Panc1 (cell line): ENCODE results near the gene TENM3. TPM values are rescaled to one million over a fixed set of nuclear protein-coding genes. Genes with fewer than 3 reads are reported as not detected.

ENCODE experiments used
- ATAC-seq: fragments of 200-7000 bp; cut with Tn5 transposase; 2 replicates; pipeline ENCODE4 v1.9.1; 2020; ENCODE audit warnings: mild to moderate bottlenecking, moderate library complexity
- BruUV-seq: library from RNA; stranded (reverse); fragments of 400-500 nt; replicated peaks from 2 replicates; lab custom pipeline; 2021; lab: Mats Ljungman, UMichigan
- CTCF ChIA-PET: fragments of 300-600 bp; sonication (Branson Sonifier 250); formaldehyde crosslinking; loops from one replicate; lab custom pipeline; 2022; ENCODE audit warnings: antibody characterized with exemption; lab: Charles Lee
- POLR2A ChIA-PET: fragments of 300-600 bp; sonication (Branson Sonifier 250); formaldehyde crosslinking; loops from one replicate; lab custom pipeline; 2022; ENCODE audit warnings: antibody characterized with exemption; lab: Charles Lee
- DNase-seq: peaks from one replicate; pipeline ENCODE4 v3.0.0-alpha.2; 2010; ENCODE audit warnings: low read depth, low spot score
- H3K27ac ChIP-seq: 2 replicates; pipeline ENCODE4 v1.5.1; 2011; ENCODE audit warnings: mild to moderate bottlenecking, low read length, inconsistent platforms
- H3K27me3 ChIP-seq: fragments of 200-500 bp; sonication (Bioruptor generic); 2 replicates; pipeline ENCODE4 v1.6.0; 2014; ENCODE audit warnings: low read length, inconsistent platforms; ENCODE audit not compliant: control insufficient read depth, insufficient read depth
- H3K36me3 ChIP-seq: fragments of 200-500 bp; sonication (Bioruptor generic); 2 replicates; pipeline ENCODE4 v1.5.1; 2014; ENCODE audit warnings: inconsistent platforms, mild to moderate bottlenecking, low read length, moderate library complexity; ENCODE audit not compliant: control insufficient read depth, insufficient read depth
- H3K4me1 ChIP-seq: 2 replicates; pipeline ENCODE4 v1.5.1; 2011; ENCODE audit warnings: inconsistent platforms, mild to moderate bottlenecking, low read length, moderate library complexity; ENCODE audit not compliant: control insufficient read depth, insufficient read depth
- H3K4me3 ChIP-seq, 2 experiments: 2 replicates each; pipeline ENCODE4 v1.5.1; 2011 to 2012; ENCODE audit warnings: low read depth in 2 of 2, low read length in 2 of 2, mild to moderate bottlenecking in 2 of 2, inconsistent platforms in 1 of 2, moderate library complexity in 1 of 2
- H3K9me3 ChIP-seq: fragments of 200-500 bp; sonication (Bioruptor generic); 2 replicates; pipeline ENCODE4 v1.5.1; 2014; ENCODE audit warnings: low read depth, mild to moderate bottlenecking, inconsistent platforms, low read length, moderate library complexity; ENCODE audit not compliant: control insufficient read depth, insufficient read depth
- POLR2AphosphoS5 ChIP-seq: IDR thresholded peaks from 2 replicates; pipeline ENCODE4 v1.6.1; 2012; ENCODE audit warnings: mild to moderate bottlenecking, low read depth, low read length, moderate library complexity
- SIN3A ChIP-seq: IDR thresholded peaks from 2 replicates; pipeline ENCODE4 v1.6.1; 2012; ENCODE audit warnings: low read depth, mild to moderate bottlenecking, low read length, moderate library complexity, borderline replicate concordance; ENCODE audit not compliant: insufficient read depth
- TCF7L2 ChIP-seq: IDR thresholded peaks from 2 replicates; pipeline ENCODE4 v1.6.1; 2011; ENCODE audit warnings: mild to moderate bottlenecking, low read depth, low read length, inconsistent platforms
- in situ Hi-C: cut with HindIII; loops from 2 replicates; pipeline ENCODE4 v1.10.0; 2016; ENCODE audit warnings: low sequenced_read_pairs, low pct_unique_long_range_greater_than_20kb
- intact Hi-C: fragments of 100-400 bp; cut with micrococcal nuclease; formaldehyde crosslinking; loops from one replicate; pipeline ENCODE4 v1.10.0; 2022; ENCODE audit not compliant: unreplicated experiment
- total RNA-seq: library from RNA; stranded (reverse); gene quantifications from one replicate; pipeline ENCODE4 v1.2.1, GENCODE V29; 2021; ENCODE audit not compliant: unreplicated experiment
- TF ChIP-seq, protein P1 (sequence below), 2 experiments: IDR thresholded peaks; 2 replicates each; pipeline ENCODE4 v1.6.1; 2011 to 2012; ENCODE audit warnings: low read depth in 2 of 2, control low read depth in 1 of 2, low read length in 1 of 2, mild to moderate bottlenecking in 1 of 2, moderate library complexity in 1 of 2; ENCODE audit not compliant: insufficient read depth in 1 of 2
- TF ChIP-seq, protein P2 (sequence below): fragments of 450-650 bp; IDR thresholded peaks from 2 replicates; pipeline ENCODE4 v1.5.1; 2017; ENCODE audit warnings: mild to moderate bottlenecking

TENM3 gene
- total RNA-seq, 1 experiment from 2014 or later, result 0.95 TPM

DNA sequence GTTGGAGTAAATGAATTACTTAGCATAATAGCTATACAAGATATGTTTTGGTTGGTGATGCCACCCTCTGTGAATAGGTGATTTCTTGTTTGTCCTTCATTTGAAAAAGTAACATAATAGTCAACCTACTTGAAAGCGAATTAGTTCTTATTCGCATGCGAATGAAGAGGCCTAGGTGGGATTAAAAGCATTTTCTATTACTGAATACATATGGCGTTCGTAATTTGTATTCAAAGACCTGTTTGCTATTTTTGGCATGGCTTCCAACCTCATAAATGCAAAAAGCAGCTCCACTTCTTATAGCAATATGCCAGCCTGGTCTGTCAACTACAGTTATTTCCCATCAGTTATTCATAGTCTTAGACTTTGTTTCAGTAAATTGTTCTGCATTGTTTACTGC lies 261.3 kb downstream of the TENM3 start:
- CTCF ChIA-PET, result no interaction called here
- BruUV-seq, result no TSS peak
- no peaks in the 10 kb centered on the region for H3K27me3 ChIP-seq
- H3K36me3 ChIP-seq, result no peaks in the 10 kb centered on the region
- H3K27ac ChIP-seq, result no peak overlapping the region
- TF ChIP-seq TCF7L2 (no peak), SIN3A (no peak), POLR2AphosphoS5 (no peak)
- TF ChIP-seq, protein P1, sequence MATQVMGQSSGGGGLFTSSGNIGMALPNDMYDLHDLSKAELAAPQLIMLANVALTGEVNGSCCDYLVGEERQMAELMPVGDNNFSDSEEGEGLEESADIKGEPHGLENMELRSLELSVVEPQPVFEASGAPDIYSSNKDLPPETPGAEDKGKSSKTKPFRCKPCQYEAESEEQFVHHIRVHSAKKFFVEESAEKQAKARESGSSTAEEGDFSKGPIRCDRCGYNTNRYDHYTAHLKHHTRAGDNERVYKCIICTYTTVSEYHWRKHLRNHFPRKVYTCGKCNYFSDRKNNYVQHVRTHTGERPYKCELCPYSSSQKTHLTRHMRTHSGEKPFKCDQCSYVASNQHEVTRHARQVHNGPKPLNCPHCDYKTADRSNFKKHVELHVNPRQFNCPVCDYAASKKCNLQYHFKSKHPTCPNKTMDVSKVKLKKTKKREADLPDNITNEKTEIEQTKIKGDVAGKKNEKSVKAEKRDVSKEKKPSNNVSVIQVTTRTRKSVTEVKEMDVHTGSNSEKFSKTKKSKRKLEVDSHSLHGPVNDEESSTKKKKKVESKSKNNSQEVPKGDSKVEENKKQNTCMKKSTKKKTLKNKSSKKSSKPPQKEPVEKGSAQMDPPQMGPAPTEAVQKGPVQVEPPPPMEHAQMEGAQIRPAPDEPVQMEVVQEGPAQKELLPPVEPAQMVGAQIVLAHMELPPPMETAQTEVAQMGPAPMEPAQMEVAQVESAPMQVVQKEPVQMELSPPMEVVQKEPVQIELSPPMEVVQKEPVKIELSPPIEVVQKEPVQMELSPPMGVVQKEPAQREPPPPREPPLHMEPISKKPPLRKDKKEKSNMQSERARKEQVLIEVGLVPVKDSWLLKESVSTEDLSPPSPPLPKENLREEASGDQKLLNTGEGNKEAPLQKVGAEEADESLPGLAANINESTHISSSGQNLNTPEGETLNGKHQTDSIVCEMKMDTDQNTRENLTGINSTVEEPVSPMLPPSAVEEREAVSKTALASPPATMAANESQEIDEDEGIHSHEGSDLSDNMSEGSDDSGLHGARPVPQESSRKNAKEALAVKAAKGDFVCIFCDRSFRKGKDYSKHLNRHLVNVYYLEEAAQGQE (IDR thresholded peaks at IDR 0.05; ENCODE audit: insufficient read depth in 1 of 2, low read depth in 2 of 2, low read length in 1 of 2), result no peak
- TF ChIP-seq, protein P2, sequence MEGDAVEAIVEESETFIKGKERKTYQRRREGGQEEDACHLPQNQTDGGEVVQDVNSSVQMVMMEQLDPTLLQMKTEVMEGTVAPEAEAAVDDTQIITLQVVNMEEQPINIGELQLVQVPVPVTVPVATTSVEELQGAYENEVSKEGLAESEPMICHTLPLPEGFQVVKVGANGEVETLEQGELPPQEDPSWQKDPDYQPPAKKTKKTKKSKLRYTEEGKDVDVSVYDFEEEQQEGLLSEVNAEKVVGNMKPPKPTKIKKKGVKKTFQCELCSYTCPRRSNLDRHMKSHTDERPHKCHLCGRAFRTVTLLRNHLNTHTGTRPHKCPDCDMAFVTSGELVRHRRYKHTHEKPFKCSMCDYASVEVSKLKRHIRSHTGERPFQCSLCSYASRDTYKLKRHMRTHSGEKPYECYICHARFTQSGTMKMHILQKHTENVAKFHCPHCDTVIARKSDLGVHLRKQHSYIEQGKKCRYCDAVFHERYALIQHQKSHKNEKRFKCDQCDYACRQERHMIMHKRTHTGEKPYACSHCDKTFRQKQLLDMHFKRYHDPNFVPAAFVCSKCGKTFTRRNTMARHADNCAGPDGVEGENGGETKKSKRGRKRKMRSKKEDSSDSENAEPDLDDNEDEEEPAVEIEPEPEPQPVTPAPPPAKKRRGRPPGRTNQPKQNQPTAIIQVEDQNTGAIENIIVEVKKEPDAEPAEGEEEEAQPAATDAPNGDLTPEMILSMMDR, result no peak
- H3K9me3 ChIP-seq, result no peaks in the 10 kb centered on the region
- H3K4me1 ChIP-seq, result no peaks in the 10 kb centered on the region
- intact Hi-C loops, result no loop called here
- POLR2A ChIA-PET, result no interaction called here
- ATAC-seq (no peak), DNase-seq (no peak)
- H3K4me3 ChIP-seq, result no peak overlapping the region
- in situ Hi-C loops, result no loop called here

DNA sequence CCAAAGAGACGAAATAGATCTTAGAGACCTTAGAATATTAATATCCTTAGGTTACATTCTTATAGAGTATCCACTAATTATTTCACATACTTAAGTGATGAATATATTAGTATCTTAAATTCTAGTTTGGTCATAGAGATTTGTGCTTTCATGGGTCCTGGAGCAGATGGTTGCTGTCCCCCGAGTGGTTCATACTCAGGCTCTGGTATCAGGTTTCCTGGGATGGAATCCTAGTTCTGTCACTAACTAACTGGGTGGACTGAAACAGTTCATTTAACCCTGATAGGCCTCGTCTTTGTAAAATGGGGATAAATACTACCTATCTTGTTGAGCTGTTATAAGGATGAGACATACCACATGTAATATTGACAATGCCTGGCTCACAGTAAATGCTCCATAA lies 264.6 kb downstream of the TENM3 start:
- no peak overlapping the region for H3K27ac ChIP-seq
- intact Hi-C loops, result no loop called here
- BruUV-seq, result no TSS peak
- no peaks in the 10 kb centered on the region for H3K36me3 ChIP-seq
- no peaks in the 10 kb centered on the region for H3K27me3 ChIP-seq
- no peak overlapping the region for H3K4me3 ChIP-seq
- DNase-seq, result no peak
- H3K4me1 ChIP-seq, result no peaks in the 10 kb centered on the region
- in situ Hi-C loops, result no loop called here
- ChIA-PET POLR2A (no interaction called here), CTCF (no interaction called here)
- no peak for TF ChIP-seq TCF7L2
- H3K9me3 ChIP-seq, result no peaks in the 10 kb centered on the region
- ATAC-seq, result no peak

DNA sequence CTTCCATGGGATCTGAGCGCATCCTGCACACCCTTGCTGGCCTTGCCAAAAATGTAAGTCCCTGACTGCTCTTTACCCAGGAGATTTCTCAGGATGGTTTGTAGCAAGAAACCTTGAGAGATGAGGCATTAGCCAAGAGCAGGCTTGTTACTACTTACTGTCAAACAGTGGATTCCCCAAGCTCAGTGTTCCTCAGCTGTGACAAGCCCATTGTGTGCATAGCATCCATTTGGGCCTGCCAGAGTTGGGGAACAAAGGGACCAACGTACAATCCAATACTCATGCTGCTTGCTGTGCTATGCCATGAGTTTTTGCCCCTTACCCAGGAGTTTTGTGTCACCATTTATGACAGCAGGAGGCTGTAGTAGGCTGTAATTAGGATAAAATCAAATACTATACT lies 267.6 kb downstream of the TENM3 start:
- in situ Hi-C loops (no loop called here), intact Hi-C loops (no loop called here)
- ChIA-PET POLR2A (no interaction called here), CTCF (no interaction called here)
- Histone ChIP-seq H3K27ac (no peak overlapping the region), H3K9me3 (no peaks in the 10 kb centered on the region), H3K4me1 (no peaks in the 10 kb centered on the region), H3K36me3 (no peaks in the 10 kb centered on the region), H3K4me3 (no peak overlapping the region), H3K27me3 (no peaks in the 10 kb centered on the region)
- no TSS peak for BruUV-seq
- TF ChIP-seq TCF7L2 (no peak), SIN3A (no peak), POLR2AphosphoS5 (no peak)
- TF ChIP-seq, protein P1 (IDR thresholded peaks at IDR 0.05; ENCODE audit: insufficient read depth in 1 of 2, low read depth in 2 of 2, low read length in 1 of 2), result no peak
- TF ChIP-seq, protein P2, result no peak
- DNase-seq (no peak), ATAC-seq (no peak)
